GM19468 (cell line): ENCODE results near the gene KAT2A.

ENCODE experiments used
- ATAC-seq: cut with Tn5 transposase; IDR thresholded peaks from one replicate; pipeline ENCODE4 v1.9.1; 2021; ENCODE audit warnings: mild to moderate bottlenecking, moderate library complexity, moderate number of reproducible peaks; ENCODE audit not compliant: unreplicated experiment; ENCODE audit errors: extremely low read depth

The KAT2A gene

DNA sequence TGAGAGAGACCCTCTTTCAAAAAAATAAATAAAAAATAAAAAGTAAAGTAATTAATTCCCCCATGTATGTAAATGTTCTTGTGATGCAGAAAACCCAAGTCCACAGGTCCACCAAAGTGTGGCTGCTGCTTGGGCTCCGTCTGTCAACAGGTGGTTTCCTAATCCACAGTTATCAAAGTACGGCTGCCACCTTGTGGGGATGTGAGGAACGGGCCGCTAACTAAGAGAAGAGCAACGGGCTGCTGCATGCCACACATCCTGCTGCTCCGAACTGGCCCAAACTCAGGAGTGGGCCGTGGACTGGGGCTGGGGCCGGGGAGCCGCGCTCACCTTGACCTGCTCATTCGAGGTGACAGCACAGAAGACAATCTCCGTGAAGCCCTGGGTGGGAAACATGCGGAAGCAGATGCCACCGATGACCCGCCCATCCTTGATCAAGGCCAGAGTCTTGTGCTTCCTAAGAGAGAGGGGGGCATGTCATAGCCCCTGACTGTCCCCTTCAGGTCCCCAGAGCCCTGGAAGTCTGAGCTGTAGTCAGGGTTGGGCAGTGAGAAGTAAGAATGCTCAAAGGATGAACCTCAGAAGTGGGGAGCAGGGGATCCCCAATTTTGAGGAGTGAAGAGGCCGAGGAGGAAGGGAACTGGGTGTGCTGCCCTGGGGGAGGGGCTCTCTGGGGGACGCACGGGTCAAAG, 4.3 kb downstream of the KAT2A start:
- ATAC-seq = no peak

DNA sequence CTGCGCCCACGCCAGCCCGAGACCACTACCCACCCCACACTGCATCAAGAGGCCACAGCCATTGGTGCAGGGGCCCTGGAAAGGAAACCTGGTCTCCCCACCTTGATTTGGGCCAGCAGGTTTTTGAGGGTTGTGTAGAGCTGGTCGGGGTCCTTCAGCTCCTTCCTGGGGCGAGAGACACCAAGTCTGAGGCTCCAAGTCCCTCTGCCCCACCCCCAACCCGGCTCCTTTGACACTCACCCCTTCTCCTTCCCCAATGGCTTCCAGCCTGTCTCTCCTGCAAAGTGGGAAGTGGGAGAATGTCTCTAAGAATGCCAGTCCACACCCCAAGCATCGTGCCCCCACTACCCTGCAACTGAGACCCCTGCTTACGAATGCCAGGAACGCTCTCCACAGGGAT, 7.0 kb downstream of the KAT2A start:
- ATAC-seq = no peak

DNA sequence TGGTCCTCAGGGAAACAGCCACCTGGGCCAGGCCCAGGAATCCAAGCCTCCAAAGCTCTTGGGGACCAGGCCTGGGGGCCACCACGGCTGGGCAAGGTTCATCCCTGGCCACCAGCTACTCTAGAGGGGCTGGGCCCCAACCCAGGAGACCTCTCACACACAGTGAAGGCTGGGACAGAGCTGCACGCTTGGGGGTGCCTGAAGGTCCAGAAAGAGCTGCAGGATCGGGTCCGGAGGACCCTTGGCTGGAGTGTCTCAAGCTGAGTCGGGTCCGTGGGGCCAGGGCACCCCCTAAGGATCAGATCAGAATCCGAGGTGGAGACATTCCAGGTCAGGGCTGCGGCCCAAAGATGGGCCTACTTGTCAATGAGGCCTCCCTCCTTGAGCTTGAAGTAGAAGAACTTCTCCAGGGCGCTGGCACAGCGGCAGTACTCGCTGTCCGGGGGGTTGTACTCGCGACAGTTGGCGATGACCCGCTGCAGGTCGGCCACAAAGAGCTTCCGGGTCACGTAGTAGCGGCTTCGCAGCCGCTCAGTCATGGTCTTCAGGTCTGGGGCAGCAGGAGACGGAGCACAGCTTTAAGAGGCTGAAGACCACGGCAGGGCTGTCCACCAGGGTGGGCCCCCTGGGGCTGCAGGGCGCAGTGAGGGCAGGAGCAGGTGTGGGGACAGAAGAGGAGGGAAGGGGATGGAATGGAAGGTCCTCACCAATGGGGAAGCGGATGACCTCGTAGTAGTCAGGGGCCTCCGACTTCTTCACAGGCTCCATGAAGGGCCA, 7.7 kb downstream of the KAT2A start:
- no peak for ATAC-seq

DNA sequence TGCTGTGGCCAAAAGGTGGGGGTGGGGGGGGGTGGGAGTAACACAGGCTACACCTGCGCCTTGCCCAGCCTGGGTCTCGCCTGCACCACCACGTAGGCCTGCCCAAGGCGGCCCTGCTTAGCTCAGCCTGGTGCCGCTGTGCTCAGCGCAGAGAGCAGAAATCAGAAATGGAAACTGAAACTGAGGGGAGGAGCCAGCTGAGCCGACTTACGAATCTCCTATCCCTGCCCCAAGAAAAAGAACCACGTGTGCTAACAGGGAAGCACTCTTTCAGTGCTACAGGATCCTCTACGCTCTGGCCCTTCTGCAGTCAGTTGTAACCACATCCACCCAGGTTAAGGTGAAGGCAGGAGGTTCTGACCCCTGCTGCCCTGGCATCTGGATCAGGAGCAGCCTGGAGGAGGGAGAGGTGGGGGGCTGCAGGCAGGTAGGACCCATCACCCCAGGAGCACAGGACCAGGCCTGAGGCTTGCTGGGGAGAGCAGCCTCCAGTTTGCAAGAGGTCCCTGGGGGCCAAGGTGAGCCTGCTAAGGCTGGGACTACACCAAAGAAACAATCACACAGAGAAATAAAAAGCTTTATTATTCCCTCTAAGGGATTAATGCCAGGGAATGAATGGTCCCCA, 8.5 kb downstream of the KAT2A start, which contains the start of gene DHX58:
DHX58 (minus strand) TSS at position 163 of the 625 bp plus-strand sequence. CDS start 822 bp downstream, outside the sequence.
- ATAC-seq = peak; percentile 19

DNA sequence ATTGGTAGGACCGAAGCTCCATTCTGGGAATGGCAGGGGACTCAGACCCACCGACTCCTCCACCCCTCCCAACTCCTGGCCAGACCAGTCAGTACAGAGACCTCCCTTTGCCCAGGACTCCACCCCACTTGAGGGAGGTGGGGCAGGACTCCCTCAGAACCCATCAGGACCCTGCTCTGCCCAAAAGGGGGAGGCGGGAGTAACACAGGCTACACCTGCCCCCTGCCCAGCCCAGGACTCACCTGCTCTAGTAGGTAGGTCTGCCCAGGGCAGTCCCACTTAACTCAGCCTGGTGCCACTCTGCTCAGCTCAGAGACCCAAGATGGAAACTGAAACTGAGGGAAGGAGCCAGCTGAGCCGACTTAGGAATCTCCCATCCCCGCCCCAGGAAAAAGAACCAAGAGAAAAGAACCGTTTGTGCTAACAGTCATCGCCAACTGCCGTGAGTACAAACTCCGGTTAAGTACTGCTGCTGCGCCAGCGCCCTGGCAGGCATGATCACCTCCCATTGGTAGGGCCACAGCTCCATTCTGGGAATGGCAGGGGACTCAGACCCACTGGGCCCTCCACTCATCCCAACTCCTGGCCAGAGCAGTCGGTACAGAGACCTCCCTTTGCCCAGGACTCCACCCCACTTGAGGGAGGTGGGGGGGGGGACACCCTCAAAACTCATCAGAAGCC, 9.2 kb downstream of the KAT2A start:
- no peak for ATAC-seq

DNA sequence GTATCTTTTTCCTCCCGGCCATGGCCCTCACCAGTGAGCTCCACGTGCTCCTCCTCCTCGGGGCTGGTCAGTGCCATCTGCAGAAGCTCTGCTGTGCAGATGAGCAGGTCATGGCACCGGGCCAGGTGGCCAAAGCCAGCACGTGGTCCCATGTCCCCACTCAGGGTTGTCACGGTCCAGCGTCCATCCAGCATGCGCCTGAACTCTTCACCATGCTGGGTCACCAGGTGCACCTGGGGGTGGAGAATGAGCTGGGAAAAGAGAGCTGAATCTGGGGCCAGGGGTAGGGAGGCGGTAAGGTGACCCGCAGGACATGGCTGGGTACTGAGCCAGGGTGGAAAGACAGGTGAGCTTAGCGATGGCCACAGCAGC, 9.9 kb downstream of the KAT2A start:
- ATAC-seq = no peak

DNA sequence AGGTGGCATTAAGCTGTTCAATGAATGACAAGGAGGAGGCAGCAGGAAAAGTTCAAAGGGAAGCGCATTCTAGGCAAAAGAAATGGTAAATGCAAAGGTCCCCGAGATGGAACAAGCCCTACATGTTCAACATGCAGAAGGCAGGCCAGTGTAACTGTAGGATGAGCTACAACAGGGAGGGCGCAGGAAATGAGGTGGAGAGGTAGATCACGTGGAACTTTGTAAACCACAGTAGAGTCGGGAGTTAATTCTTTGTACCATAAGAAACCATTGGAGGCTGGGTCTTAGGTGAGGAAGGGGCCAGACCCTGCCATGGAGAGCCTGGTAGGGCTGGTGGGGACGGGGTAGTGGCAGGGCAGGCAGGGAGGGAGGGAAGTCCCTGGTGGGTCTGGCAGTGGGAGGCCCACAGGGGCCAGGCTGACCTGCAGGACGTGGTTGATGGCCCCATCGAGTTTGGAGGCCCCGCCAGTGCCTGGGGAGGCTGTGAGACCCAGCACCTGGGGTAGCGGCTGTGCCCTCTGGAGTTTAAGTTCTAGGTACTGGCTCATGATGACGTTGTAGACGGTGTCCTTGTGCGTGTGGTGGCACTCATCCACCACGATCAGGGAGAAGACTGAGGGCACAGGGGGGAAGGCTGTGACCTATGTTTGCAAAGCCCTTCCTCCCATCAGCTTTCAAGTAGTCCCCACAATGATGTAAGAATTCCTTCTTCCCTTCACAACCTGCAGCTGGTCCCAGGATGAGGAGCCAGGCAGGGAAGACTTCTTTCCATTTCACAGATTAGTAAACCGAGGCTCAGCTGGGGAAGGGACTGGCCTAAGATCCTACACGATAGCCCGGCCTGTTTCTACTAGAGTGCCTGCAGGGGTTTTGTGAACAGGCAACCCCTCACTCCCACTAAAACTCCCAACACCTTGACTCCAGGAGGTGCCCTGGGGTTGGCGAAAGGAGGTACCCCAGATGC, 10.6 kb downstream of the KAT2A start:
- ATAC-seq = no peak

DNA sequence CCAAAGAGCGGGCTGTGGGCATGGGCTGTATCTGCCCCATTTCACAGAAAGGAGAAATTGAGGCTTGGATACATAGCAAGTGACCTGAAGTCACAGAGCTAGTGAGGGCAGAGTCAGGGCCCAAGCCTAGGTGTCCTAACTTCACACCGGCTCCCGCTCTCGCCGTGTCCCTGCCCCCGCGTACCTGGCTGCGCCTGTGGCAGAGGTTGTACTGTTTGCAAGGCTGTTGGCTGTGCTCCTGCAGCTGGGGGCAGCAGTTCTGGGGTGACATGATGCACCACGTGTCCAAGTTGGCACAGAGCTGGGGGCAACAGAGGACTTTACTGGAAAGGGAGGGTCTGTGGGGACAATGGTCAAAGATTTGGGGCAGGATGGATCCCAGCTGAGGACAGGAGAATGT, 12.1 kb downstream of the KAT2A start:
- no peak for ATAC-seq

DNA sequence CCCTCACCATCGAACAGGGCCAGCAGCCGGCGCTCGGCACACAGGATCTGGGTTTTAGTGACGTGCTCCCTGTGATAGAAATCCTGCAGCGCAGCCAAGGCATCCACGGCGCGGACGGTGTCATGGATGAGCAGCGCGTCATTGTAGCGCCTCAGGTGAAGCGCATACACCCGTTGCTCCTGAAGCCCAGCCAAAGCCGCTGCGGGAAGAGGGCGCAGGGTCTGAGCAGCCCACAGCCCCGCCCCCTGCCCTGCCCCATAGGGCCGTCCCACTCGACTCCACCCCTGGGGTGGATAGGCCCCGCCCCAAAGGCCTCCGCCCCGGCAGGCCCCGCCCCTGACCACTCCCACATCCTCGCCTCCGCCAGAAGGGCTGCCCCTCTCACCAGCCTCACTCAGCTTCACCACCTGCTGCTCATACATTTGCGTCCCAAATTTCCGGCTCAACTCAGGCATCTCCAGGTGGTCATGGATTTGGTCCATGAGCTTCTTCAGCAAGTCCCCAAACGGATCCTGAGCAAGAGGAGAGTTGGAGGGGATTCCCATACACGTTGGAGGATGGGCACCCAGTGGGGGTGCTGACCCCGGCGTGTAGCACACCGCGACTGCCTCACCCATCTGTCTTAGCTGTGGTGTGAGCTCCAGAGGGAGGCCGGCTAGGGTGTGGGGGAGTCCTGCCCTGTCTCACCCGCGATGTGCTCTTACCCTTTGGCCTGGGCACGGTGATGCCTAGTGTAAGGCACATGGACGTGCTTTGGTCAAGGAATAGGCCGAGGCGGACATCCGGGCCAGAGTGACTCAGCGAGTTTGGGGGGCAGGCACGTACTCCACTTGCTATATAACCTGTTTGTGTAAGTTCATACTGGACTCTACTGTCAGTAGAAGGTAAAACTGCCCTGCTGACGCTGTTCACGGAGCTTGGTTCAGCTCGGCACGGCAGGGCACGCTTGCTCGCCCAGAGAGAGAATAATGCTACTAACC, 13.3 kb downstream of the KAT2A start:
- peak; percentile 36 for ATAC-seq

DNA sequence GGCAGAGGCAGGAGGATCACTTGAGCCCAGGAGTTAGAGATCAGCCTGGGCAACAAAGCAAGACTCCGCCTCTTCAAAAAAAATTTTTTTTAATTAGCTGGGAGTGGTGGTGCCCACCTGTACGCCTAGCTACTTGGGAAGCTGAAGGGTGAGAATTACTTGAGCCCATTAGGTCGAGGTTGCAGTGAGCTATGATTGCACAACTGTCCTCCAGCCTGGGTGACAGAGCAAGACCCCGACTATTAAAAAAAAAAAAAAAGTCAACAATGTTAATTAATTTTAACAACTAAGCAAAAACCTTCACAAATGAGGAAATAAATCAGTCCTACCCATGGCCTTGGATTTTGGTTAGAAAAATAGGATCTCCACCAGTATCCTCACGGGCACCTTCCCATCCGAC, 14.0 kb downstream of the KAT2A start:
- ATAC-seq = no peak

DNA sequence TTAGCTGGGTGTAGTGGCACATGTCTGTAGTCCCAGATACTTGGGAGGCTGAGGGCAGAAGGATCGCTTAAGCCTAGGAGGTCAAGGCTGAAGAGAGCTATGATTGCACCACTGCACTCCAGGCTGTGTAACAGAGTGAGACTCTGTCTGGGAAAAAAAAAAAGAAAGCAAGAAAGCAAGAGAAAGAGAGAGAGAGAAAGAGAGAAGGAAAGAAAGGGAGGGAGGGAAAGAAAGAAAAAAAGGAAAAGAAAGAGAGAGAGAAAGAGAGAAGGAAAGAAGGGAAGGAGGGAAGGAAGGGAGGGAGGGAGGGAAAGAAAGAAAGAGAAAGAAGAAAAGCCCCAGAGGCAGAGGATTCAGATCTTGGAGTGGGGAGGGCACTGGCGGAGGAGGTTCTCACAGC, 15.2 kb downstream of the KAT2A start:
- ATAC-seq = no peak

DNA sequence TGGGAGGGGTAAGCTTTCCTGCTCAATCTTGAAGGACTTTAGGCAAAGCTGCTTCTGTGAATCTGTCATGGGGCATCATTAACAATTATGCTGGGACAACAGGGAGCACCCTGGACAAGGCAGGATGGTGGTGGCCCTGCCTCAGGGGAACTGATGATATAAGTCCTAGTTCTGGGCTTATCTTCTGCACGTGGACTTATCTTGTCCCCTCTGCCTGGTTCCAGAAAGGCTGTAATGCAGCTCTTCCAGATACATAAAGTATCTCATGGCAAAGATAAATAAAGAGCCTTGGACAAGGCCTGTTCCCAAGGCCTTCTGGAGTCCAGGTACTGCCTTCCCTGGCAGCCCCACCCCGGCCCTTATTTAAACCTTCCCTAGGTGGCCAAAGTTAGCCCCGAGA, 16.9 kb downstream of the KAT2A start:
- ATAC-seq = no peak

DNA sequence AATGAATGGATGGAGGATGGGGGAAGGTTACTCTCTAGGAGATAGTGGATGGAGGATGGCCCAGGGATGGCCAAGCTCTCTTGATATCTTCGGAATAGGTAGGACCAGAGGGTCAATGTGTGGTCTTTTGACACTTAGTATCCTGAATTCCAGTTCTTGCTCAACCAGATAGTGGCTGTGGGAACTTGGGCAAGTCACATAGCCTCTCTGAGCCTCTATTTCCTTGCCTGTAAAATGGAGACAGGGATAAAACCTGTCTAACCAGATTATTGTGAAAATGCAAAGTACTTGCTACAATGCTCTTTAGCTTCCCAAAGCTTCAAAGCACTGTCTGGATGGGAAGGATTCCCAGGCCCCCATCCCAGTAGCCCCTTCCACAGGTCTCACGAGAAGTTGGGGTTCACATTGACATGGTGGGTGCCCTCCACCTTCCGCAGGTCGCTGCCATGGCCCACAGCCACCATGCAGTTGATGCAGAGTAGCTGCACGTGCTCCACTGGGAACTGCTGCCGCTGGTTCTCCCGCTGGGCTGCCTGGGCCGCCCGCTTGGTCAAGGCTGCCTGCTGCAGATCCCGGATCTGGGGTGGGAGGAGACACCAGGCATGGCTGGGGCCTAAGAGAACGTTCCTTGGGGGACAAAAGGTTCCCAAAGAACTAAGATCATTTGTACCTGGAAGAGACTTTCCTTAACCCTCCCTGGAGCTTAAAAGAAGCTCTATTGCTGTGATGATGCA, 17.8 kb downstream of the KAT2A start:
- no peak for ATAC-seq

DNA sequence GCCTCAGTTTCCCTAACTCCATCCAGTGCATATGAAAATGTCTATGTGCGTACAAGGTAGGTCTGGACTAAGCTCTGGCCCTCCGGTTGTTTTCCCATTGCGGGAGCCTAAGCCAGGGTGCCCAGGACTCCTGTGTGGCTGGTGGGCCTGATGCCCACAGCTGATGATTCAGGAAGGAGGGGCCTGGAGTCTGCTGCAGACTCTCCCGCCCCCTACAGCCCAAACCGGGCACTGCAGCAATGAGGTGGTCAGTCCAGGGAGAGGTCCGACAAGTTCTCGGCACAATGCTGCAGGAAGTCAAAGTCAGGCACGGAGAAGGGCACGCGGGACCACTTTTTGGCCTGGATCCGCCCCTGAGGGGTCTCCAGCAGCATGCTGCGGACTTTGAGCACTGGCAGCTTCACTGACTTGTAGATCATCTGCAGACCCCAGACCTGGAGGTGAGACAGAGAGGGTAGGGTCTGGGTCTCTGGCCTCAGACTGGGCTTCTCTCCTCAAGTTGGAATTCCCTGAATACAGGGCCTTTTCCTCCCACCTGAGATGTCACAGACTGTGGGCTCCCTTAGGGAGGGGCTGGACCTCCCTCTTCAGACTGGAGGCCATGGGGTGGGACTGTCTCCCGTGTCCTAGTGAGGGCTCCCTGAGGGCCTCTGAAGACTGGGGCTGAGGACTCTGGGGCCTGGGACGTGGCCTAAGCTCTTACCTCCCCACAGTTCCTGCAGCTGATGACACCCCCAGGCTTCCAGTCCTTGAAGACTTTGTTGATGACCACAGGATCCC, 19.5 kb downstream of the KAT2A start:
- no peak for ATAC-seq

DNA sequence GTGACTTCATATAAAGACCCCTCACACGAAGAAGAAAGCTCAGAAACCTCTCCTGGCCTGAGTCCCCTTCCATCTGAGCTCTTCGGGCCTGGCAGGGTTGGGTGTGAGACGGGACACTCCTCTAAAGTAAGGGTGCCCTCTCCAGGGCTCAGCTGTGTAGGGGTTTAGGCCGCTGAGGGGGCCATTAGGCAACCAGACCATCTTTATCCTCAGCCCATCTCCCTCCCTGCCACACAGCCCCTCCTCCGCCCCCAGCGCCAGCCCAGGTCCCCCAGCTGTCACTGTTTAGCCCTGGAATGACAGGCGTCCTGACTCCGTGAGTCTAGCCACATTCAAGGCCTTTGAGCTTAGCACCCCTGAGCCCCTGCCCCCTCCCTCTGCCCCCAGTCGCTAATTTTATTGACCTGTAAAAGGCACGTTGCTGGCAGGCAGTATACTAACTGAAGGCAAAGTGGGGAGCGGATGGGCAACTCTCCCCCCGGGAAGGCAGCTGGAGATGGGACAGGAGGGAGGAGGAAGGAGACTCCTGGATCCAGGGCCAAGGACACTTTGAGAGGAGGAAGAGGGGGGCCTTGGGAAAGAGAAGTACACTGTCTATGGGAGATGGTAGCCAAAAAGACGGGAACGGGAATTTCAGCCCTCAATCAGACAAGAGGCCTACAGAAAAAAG, 22.3 kb downstream of the KAT2A start:
- ATAC-seq = no peak
